ENCODE results near the gene COL28A1. TPM values are rescaled to one million over a fixed set of nuclear protein-coding genes. Genes with fewer than 3 reads are reported as not detected.
A peak's percentile ranks its signal among the peaks of the same experiment; 100 is the strongest.

Gene COL28A1
- total RNA-seq, 2 donors from 2014 or later = 0.09 TPM; not detected in 1

- DNase-seq (ENCODE audit: low spot score in 2 of 2) = no peak
- no peak for ATAC-seq
- no peaks in the 10 kb centered on the region for H3K9me3 Mint-ChIP-seq
- H3K27ac Mint-ChIP-seq = no peak overlapping the region
- H3K36me3 Mint-ChIP-seq = no peaks in the 10 kb centered on the region
Observed at GRCh38 chr7:7370076-7370475, 165.6 kb downstream of the COL28A1 start.

- Mint-ChIP-seq H3K9me3 (no peaks in the 10 kb centered on the region), H3K27ac (no peak overlapping the region), H3K36me3 (no peaks in the 10 kb centered on the region)
- peak in 1 of 2 donors; percentile 67 for ATAC-seq
- DNase-seq (ENCODE audit: low spot score in 2 of 2) = no peak
Observed at GRCh38 chr7:7369134-7369533, 166.5 kb downstream of the COL28A1 start.

GRCh38 chr7:7354674-7355073 is 181.0 kb downstream of the COL28A1 start:
- no peak overlapping the region for H3K27ac Mint-ChIP-seq
- peaks cover 0 to 5% of the 10 kb centered on the region in 2 donors for H3K9me3 Mint-ChIP-seq
- DNase-seq (ENCODE audit: low spot score in 2 of 2) (no peak), ATAC-seq (no peak)
- H3K36me3 Mint-ChIP-seq = no peaks in the 10 kb centered on the region

GRCh38 chr7:7352845-7353244 is 182.8 kb downstream of the COL28A1 start:
- no peak overlapping the region for H3K27ac Mint-ChIP-seq
- H3K9me3 Mint-ChIP-seq = peaks cover 0 to 5% of the 10 kb centered on the region in 2 donors
- DNase-seq (ENCODE audit: low spot score in 2 of 2) (no peak), ATAC-seq (no peak)
- H3K36me3 Mint-ChIP-seq = no peaks in the 10 kb centered on the region

GRCh38 chr7:7351832-7352231 is 183.8 kb downstream of the COL28A1 start:
- Mint-ChIP-seq H3K36me3 (no peaks in the 10 kb centered on the region), H3K27ac (no peak overlapping the region), H3K9me3 (peaks cover 0 to 5% of the 10 kb centered on the region in 2 donors)
- ATAC-seq (no peak), DNase-seq (ENCODE audit: low spot score in 2 of 2) (no peak)

- DNase-seq (ENCODE audit: low spot score in 2 of 2) = no peak
- Mint-ChIP-seq H3K27ac (no peak overlapping the region), H3K9me3 (peaks cover 0 to 5% of the 10 kb centered on the region in 2 donors), H3K36me3 (no peaks in the 10 kb centered on the region)
- no peak for ATAC-seq
Observed at GRCh38 chr7:7351156-7351555, 184.5 kb downstream of the COL28A1 start.

- ATAC-seq = no peak
Observed at GRCh38 chr7:7349156-7349555, 186.5 kb downstream of the COL28A1 start.

GRCh38 chr7:7347045-7347444 is 188.6 kb downstream of the COL28A1 start:
- Mint-ChIP-seq H3K27ac (no peak overlapping the region), H3K9me3 (peaks cover 0 to 2% of the 10 kb centered on the region in 2 donors), H3K36me3 (no peaks in the 10 kb centered on the region)
- ATAC-seq (no peak), DNase-seq (ENCODE audit: low spot score in 2 of 2) (no peak)

More at GRCh38 chr7:7349156-7349555, 186.5 kb downstream of the COL28A1 start:
- H3K36me3 Mint-ChIP-seq = no peaks in the 10 kb centered on the region
- DNase-seq (ENCODE audit: low spot score in 2 of 2) = no peak
- H3K9me3 Mint-ChIP-seq = peaks cover 0 to 5% of the 10 kb centered on the region in 2 donors
- H3K27ac Mint-ChIP-seq = no peak overlapping the region

GRCh38 chr7:7344583-7344982 is 191.1 kb downstream of the COL28A1 start:
- ATAC-seq (no peak), DNase-seq (ENCODE audit: low spot score in 2 of 2) (no peak)
- H3K9me3 Mint-ChIP-seq = no peaks in the 10 kb centered on the region
- H3K27ac Mint-ChIP-seq = no peak overlapping the region
- H3K36me3 Mint-ChIP-seq = no peaks in the 10 kb centered on the region

- Mint-ChIP-seq H3K36me3 (no peaks in the 10 kb centered on the region), H3K27ac (peak overlapping the region in 1 of 2 donors; percentile 73), H3K9me3 (peaks cover 0 to 8% of the 10 kb centered on the region in 2 donors)
- ATAC-seq (no peak), DNase-seq (ENCODE audit: low spot score in 2 of 2) (no peak)
Observed at GRCh38 chr7:7335909-7336308, 199.8 kb downstream of the COL28A1 start.

- H3K36me3 Mint-ChIP-seq = no peaks in the 10 kb centered on the region
- ATAC-seq = no peak
- no peak for DNase-seq (ENCODE audit: low spot score in 2 of 2)
- H3K27ac Mint-ChIP-seq = no peak overlapping the region
- peaks cover 0 to 8% of the 10 kb centered on the region in 2 donors for H3K9me3 Mint-ChIP-seq
Observed at GRCh38 chr7:7335215-7335614, 200.5 kb downstream of the COL28A1 start.

- ATAC-seq = no peak
- Mint-ChIP-seq H3K36me3 (no peaks in the 10 kb centered on the region), H3K9me3 (peaks cover 0 to 5% of the 10 kb centered on the region in 2 donors), H3K27ac (no peak overlapping the region)
- DNase-seq (ENCODE audit: low spot score in 2 of 2) = no peak
Observed at GRCh38 chr7:7333610-7334009, 202.1 kb downstream of the COL28A1 start.

GRCh38 chr7:7331523-7331922 is 204.2 kb downstream of the COL28A1 start:
- Mint-ChIP-seq H3K27ac (no peak overlapping the region), H3K9me3 (peaks cover 0 to 5% of the 10 kb centered on the region in 2 donors), H3K36me3 (no peaks in the 10 kb centered on the region)
- ATAC-seq (no peak), DNase-seq (ENCODE audit: low spot score in 2 of 2) (no peak)

- ATAC-seq (no peak), DNase-seq (ENCODE audit: low spot score in 2 of 2) (no peak)
- Mint-ChIP-seq H3K36me3 (no peaks in the 10 kb centered on the region), H3K9me3 (peaks cover 0 to 1% of the 10 kb centered on the region in 2 donors), H3K27ac (no peak overlapping the region)
Observed at GRCh38 chr7:7330997-7331396, 204.7 kb downstream of the COL28A1 start.

- DNase-seq (ENCODE audit: low spot score in 2 of 2) (no peak), ATAC-seq (no peak)
- Mint-ChIP-seq H3K36me3 (no peaks in the 10 kb centered on the region), H3K9me3 (no peaks in the 10 kb centered on the region), H3K27ac (no peak overlapping the region)
Observed at GRCh38 chr7:7329326-7329725, 206.3 kb downstream of the COL28A1 start.

- DNase-seq (ENCODE audit: low spot score in 2 of 2) (no peak), ATAC-seq (no peak)
- no peaks in the 10 kb centered on the region for H3K36me3 Mint-ChIP-seq
- no peaks in the 10 kb centered on the region for H3K9me3 Mint-ChIP-seq
- no peak overlapping the region for H3K27ac Mint-ChIP-seq
Observed at GRCh38 chr7:7327423-7327822, 208.2 kb downstream of the COL28A1 start.

GRCh38 chr7:7324698-7325097 is 211.0 kb downstream of the COL28A1 start:
- no peak for ATAC-seq
- Mint-ChIP-seq H3K36me3 (no peaks in the 10 kb centered on the region), H3K27ac (no peak overlapping the region), H3K9me3 (no peaks in the 10 kb centered on the region)
- no peak for DNase-seq (ENCODE audit: low spot score in 2 of 2)

GRCh38 chr7:7323921-7324320 is 211.8 kb downstream of the COL28A1 start:
- no peaks in the 10 kb centered on the region for H3K36me3 Mint-ChIP-seq
- peaks cover 0 to 2% of the 10 kb centered on the region in 2 donors for H3K9me3 Mint-ChIP-seq
- DNase-seq (ENCODE audit: low spot score in 2 of 2) (no peak), ATAC-seq (no peak)
- peak overlapping the region in 1 of 2 donors; percentile 65 for H3K27ac Mint-ChIP-seq

- Mint-ChIP-seq H3K27ac (no peak overlapping the region), H3K9me3 (peaks cover 0 to 5% of the 10 kb centered on the region in 2 donors), H3K36me3 (no peaks in the 10 kb centered on the region)
- DNase-seq (ENCODE audit: low spot score in 2 of 2) (no peak), ATAC-seq (no peak)
Observed at GRCh38 chr7:7323352-7323751, 212.3 kb downstream of the COL28A1 start.
